HEK293T (cell line): Measurements from ENCODE around the gene RASAL3.

Experiments
- CTCF ChIA-PET: fragments of 350-600 bp; formaldehyde crosslinking; extraction: SDS; loops from one replicate; lab custom pipeline; 2021; ENCODE audit warnings: antibody characterized with exemption, inconsistent platforms; lab: Yijun Ruan, JAX
- POLR2A ChIA-PET: fragments of 350-600 bp; formaldehyde crosslinking; extraction: SDS; loops from one replicate; lab custom pipeline; 2020; ENCODE audit warnings: antibody characterized with exemption, inconsistent platforms; lab: Yijun Ruan, JAX
- DNase-seq: peaks from one replicate; pipeline ENCODE4 v3.0.0; 2012; ENCODE audit warnings: mixed read lengths; ENCODE audit errors: extremely low spot score
- ARNT ChIP-seq: fragments of 450-650 bp; IDR thresholded peaks from 2 replicates; pipeline ENCODE4 v1.6.1; 2017; ENCODE audit warnings: mild to moderate bottlenecking
- BHLHE40 ChIP-seq: fragments of 450-650 bp; IDR thresholded peaks from 2 replicates; pipeline ENCODE4 v1.6.1; 2016; ENCODE audit warnings: mild to moderate bottlenecking, moderate library complexity, borderline replicate concordance
- CTBP1 ChIP-seq: fragments of 450-650 bp; IDR thresholded peaks from 2 replicates; pipeline ENCODE4 v1.6.1; 2016; ENCODE audit warnings: borderline replicate concordance
- ELF4 ChIP-seq: fragments of 450-650 bp; IDR thresholded peaks from 2 replicates; pipeline ENCODE4 v1.6.1; 2017; ENCODE audit warnings: antibody characterized with exemption
- FOXA1 ChIP-seq: fragments of 450-650 bp; IDR thresholded peaks from 2 replicates; pipeline ENCODE4 v1.6.1; 2016; ENCODE audit warnings: mild to moderate bottlenecking
- FOXK2 ChIP-seq: fragments of 450-650 bp; IDR thresholded peaks from 2 replicates; pipeline ENCODE4 v1.6.1; 2016; ENCODE audit warnings: mild to moderate bottlenecking
- FOXM1 ChIP-seq: fragments of 450-650 bp; IDR thresholded peaks from 2 replicates; pipeline ENCODE4 v1.6.1; 2017; ENCODE audit warnings: mild to moderate bottlenecking, borderline replicate concordance
- HDGF ChIP-seq: fragments of 450-650 bp; IDR thresholded peaks from 2 replicates; pipeline ENCODE4 v1.6.1; 2017; ENCODE audit warnings: antibody characterized with exemption, borderline replicate concordance
- L3MBTL2 ChIP-seq: fragments of 450-650 bp; conservative IDR thresholded peaks from 2 replicates; pipeline ENCODE4 v1.6.1; 2016; ENCODE audit warnings: mild to moderate bottlenecking
- LEF1 ChIP-seq: fragments of 450-650 bp; IDR thresholded peaks from 2 replicates; pipeline ENCODE4 v1.6.1; 2017; ENCODE audit warnings: mild to moderate bottlenecking, borderline replicate concordance
- NFRKB ChIP-seq: fragments of 450-650 bp; IDR thresholded peaks from 2 replicates; pipeline ENCODE4 v1.6.1; 2016; ENCODE audit warnings: mild to moderate bottlenecking, moderate library complexity
- SP1 ChIP-seq: fragments of 450-650 bp; IDR thresholded peaks from 2 replicates; pipeline ENCODE4 v1.6.1; 2017
- SUZ12 ChIP-seq: fragments of 450-650 bp; IDR thresholded peaks from 2 replicates; pipeline ENCODE4 v1.6.1; 2016; ENCODE audit warnings: mild to moderate bottlenecking
- TARDBP ChIP-seq: fragments of 450-650 bp; IDR thresholded peaks from 2 replicates; pipeline ENCODE4 v1.6.1; 2016
- ZNF384 ChIP-seq: fragments of 450-650 bp; IDR thresholded peaks from 2 replicates; pipeline ENCODE4 v1.6.1; 2016
- TF ChIP-seq, protein P1 (sequence below): fragments of 450-650 bp; IDR thresholded peaks from 2 replicates; pipeline ENCODE4 v1.6.1; 2016

RASAL3 gene

DNA sequence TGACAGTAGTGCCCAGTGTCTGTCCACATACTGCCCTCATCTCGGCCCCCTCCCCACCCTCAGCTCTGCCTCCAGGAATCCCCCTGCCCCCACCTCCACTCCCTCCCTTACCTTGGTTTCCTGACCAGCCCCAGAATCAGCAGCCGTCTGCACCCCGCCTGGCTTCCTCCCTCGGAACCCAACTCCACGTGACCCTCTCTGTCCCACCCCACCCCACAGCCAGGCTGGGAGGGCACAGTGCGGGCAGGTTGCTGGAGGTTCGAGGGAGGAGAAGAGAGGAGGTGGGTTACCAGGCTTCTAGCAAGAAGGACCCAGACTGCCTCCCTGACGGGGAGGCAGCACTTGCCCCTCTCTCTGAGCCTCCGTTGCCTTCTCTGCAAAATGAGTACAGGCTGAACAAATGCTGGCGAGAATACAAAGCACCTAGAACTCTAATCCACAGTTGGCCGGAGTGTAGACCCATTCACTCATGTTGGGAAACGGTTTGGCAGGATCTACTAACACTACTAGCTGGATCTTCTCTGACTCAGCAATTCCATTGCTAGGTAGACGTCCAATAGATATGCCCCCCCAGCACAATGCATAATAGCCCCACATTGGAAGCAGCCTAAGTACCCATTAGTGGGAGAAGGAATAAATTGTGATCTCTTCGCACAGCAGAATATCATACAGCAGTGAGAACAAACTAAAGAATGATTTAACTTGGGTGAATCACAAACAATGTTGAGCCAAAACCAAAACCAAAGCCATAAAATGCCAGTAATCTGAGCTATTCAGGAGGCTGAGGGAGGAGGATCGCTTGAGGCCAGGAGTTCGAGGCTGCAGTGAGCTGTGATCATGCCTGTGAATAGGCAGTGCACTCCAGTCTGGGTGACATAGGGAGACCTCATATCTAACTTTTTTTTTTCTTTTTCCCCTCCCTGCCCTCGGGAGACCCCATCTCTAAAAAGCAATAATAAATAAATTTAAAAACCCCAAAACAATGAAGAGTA lies at the start of gene RASAL3:
TSS of gene RASAL3 (minus strand) at position 151 of the 992 bp plus-strand sequence. CDS start 186 bp downstream, outside the sequence.
- DNase-seq = no peak
- POLR2A ChIA-PET = interaction anchor here (1.1 kb wide), 1 partner anchor 12 kb away, joined by 4 read pairs; no protein-coding TSS in a partner anchor
- CTCF ChIA-PET = no interaction called here
- TF ChIP-seq L3MBTL2 (no peak), CTBP1 (no peak), FOXA1 (no peak), FOXM1 (no peak), ZNF384 (no peak), ARNT (no peak)
- TF ChIP-seq, protein P1, sequence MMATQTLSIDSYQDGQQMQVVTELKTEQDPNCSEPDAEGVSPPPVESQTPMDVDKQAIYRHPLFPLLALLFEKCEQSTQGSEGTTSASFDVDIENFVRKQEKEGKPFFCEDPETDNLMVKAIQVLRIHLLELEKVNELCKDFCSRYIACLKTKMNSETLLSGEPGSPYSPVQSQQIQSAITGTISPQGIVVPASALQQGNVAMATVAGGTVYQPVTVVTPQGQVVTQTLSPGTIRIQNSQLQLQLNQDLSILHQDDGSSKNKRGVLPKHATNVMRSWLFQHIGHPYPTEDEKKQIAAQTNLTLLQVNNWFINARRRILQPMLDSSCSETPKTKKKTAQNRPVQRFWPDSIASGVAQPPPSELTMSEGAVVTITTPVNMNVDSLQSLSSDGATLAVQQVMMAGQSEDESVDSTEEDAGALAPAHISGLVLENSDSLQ = no peak

DNA sequence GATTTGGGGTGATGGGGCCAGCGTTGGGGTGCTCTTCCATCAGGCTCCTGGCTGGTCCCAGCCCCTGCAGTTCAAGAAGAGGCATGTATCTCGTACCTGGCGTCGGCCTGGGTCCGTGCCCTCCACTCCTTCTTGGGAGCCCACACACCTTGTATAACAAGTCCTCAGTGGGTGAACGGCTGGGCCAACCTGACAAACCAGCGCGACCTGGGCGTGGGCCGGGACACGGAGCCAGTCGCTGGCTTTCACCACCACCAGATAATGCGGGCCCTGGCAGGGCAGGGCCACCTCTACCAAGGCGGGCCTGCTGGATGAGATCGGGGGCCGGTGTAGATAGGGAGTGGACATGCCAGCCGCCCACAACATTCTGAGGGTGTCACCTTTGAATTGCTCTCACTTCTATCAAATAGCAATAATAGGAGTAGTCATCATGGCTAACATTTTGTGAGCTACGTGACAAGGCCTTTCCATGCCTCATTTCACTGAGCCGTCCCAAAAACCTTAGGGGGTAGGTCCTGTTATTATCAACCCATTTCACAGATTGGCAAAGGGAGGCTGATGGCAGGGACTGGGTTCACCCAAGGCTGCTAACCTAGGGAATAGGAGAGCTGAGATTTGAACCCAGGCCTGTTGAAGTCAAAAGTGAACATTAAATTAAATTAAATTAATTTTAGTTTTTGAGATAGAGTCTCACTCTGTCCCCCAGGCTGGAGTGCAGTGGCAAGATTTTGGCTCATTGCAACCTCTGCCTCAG lies 47.5 kb upstream of the RASAL3 start:
- CTCF ChIA-PET = no interaction called here
- no peak for DNase-seq
- POLR2A ChIA-PET = no interaction called here
- TF ChIP-seq ZNF384 = no peak
- TF ChIP-seq SP1 = no peak

DNA sequence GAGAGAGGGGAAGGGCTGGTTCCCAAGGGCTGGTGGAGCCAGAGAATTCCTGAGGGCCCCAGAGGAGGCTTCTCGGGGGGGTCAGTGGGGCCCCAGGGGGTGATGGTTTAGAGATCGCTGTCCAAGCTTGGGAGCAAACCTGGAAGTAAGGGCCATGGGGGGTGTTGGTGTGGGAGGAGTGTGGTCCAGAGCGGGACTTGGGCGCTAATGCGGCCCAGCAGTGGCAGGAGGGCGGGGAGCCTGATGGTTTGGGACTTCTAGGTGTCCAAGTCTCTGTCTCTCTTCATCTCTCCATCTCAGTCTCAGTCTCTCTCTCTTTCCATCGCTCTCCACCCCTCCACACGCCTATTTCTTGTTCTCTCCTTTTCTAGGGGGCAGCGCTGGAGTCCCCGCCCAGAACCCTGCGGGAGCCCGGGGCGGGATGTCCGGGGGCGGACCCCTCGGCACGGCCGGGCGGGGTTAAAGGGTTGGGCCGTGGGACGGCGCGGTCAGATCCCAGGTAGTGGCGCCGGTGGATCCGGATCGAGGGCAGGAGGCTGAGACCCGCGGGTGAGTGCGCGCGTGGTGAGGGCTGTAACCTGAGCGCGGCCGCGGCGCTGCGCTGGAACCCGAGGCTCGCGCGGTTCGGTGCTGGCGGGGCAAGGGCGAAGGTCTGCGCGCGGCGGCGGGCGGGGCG lies 43.8 kb upstream of the RASAL3 start, which contains the start of gene CYP4F22:
TSS of gene CYP4F22 (plus strand) at position 491 of the 676 bp plus-strand sequence. CDS start 16,812 bp downstream, outside the sequence.
- DNase-seq = peak; percentile 32
- TF ChIP-seq, protein P1 = no peak
- TF ChIP-seq FOXK2 = no peak
- TF ChIP-seq HDGF = no peak
- TF ChIP-seq FOXA1 = no peak
- no peak for TF ChIP-seq L3MBTL2
- no peak for TF ChIP-seq CTBP1
- TF ChIP-seq SUZ12 = no peak
- no peak for TF ChIP-seq NFRKB
- TF ChIP-seq BHLHE40 = no peak
- no peak for TF ChIP-seq SP1
- no peak for TF ChIP-seq ARNT
- TF ChIP-seq TARDBP = no peak
- no peak for TF ChIP-seq FOXM1
- no peak for TF ChIP-seq ELF4
- no peak for TF ChIP-seq ZNF384
- CTCF ChIA-PET = no interaction called here
- POLR2A ChIA-PET = no interaction called here

DNA sequence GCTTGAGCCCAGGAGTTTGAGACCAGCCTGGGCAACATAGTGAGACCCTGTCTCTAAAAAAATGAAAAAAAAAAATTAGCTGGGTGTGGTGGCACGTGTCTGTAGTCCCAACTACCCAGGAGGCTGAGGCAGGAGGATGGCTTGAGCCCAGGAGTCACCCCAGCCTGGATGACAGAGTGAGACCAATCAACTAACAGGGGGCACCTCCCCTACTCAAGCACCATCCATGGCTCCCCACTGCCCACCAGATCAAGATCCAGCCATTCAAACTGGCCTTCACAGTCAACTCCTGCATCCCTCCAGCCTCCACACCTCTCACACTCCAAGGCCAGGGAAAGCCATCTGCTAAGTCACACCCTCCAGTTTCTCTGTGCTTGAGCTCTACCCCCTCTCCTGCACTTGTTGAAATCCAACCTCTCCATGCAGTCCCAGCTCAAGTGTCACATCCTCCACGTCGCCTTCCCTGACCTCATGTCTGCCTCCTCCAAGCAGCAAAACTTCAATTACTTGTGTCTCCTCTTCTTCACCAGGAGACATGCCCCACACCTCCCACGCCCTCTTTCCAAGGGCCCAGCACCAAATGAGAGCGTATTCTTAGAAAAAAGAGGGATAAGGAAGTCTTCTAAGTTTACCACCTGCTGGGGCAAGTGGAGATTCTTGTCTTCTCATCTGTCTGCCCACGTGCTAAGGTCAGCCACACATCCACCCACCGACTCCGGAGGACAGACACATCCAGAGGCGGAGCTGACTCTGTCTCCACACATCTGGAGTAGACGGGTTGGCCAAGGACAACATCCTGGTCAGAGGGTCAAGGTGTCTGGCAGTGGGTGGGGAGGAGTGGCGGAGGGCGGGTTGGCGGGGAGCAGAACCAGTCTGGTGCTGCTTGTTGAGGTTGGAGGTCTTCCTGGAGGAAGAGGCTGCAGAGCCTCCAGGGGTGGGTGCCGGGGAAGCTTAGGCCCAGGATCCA lies 43.0 kb upstream of the RASAL3 start:
- TF ChIP-seq L3MBTL2 (0 out of 2 replicates have a peak, but pooled peaks have one; percentile 9), FOXK2 (no peak)
- DNase-seq = no peak
- CTCF ChIA-PET = interaction anchor here (1.0 kb wide), 1 partner anchor 128 kb away, joined by 3 read pairs; the partner anchor contains the start of gene AKAP8
- POLR2A ChIA-PET = interaction anchor here (0.6 to 0.8 kb wide), 2 partner anchors 15 to 88 kb away, joined by 3 to 4 read pairs; partner anchors contain the start of gene AKAP8L

DNA sequence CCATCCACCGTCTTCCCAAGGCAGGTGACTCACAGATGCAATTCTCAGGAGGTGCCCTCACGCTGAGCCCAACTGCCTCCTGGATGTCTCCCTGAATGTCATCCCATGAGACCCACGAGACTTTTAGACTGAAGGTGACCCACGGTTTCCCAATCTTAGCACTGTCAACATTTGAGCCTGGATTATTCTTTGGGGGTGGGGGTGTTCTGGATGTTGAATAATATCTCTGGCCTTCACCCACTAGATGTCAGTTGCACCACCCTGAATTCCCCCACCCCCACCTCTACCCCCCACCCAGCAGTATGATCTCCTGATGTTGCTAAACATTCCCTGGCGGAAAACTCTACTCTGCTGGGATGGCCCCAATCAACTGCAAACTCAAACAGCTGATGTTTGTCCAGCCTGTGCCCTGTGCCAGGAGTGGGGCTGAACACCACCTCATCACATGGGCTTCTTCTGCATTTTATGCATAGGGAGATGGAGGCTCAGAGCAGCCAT lies 41.8 kb upstream of the RASAL3 start:
- POLR2A ChIA-PET = interaction anchor here (0.8 kb wide), 1 partner anchor 16 kb away, joined by 4 read pairs; no protein-coding TSS in a partner anchor
- no peak for DNase-seq
- CTCF ChIA-PET = interaction anchor here (1.0 kb wide), 1 partner anchor 127 kb away, joined by 3 read pairs; the partner anchor contains the start of gene AKAP8

More for the DNA sequence above, 41.8 kb upstream of the RASAL3 start:
- TF ChIP-seq BHLHE40 (no peak), FOXM1 (no peak), HDGF (no peak), SP1 (no peak), SUZ12 (no peak), TARDBP (no peak), FOXK2 (no peak), ARNT (no peak), ELF4 (no peak), LEF1 (no peak), CTBP1 (no peak)
- TF ChIP-seq, protein P1 = no peak
